IMR-90 (cell line): Measurements from ENCODE around the gene ADCK2. TPM values are rescaled to one million over a fixed set of nuclear protein-coding genes. Genes with fewer than 3 reads are reported as not detected.

Experiments used
- ATAC-seq: fragments of 200-7000 bp; cut with Tn5 transposase; 2 replicates; pipeline ENCODE4 v1.9.1; 2020; ENCODE audit warnings: low read depth, mild to moderate bottlenecking, moderate library complexity
- BruUV-seq: library from RNA; stranded (reverse); fragments of 400-500 nt; replicated peaks from 2 replicates; lab custom pipeline; 2021; lab: Mats Ljungman, UMichigan
- CTCF ChIA-PET: fragments of 300-600 bp; formaldehyde crosslinking; extraction: SDS; loops from one replicate; lab custom pipeline; 2021; ENCODE audit warnings: antibody characterized with exemption; lab: Yijun Ruan, JAX
- POLR2A ChIA-PET: fragments of 300-600 bp; sonication (Branson Sonifier 250); formaldehyde crosslinking; loops from one replicate; lab custom pipeline; 2022; ENCODE audit warnings: antibody characterized with exemption; ENCODE audit not compliant: unreplicated experiment; lab: Charles Lee
- DNase-seq: peaks from one replicate; pipeline ENCODE4 v3.0.0; 2013
- H2AFZ ChIP-seq: replicated peaks from 2 replicates; pipeline ENCODE3; 2013; ENCODE audit warnings: low read length, mild to moderate bottlenecking; ENCODE audit not compliant: poor library complexity
- H2AK5ac ChIP-seq: 2 replicates; pipeline ENCODE4 v1.6.1; 2013; ENCODE audit warnings: low read depth, low read length, inconsistent platforms
- H2AK9ac ChIP-seq: replicated peaks from 2 replicates; pipeline ENCODE3; 2013; ENCODE audit warnings: mild to moderate bottlenecking, low read depth, low read length, moderate library complexity; ENCODE audit not compliant: poor library complexity
- H2BK120ac ChIP-seq: 2 replicates; pipeline ENCODE4 v1.6.1; 2013; ENCODE audit warnings: low read depth, low read length, inconsistent platforms
- H2BK15ac ChIP-seq: 3 replicates; pipeline ENCODE4 v1.6.1; 2013; ENCODE audit warnings: low read depth, low read length, inconsistent platforms
- H2BK20ac ChIP-seq: 2 replicates; pipeline ENCODE4 v1.6.1; 2013; ENCODE audit warnings: low read depth, mild to moderate bottlenecking, inconsistent platforms, low read length, moderate library complexity
- H2BK5ac ChIP-seq: 2 replicates; pipeline ENCODE4 v1.6.1; 2013; ENCODE audit warnings: mild to moderate bottlenecking, low read depth, low read length, inconsistent platforms; ENCODE audit not compliant: poor library complexity, severe bottlenecking
- H3K14ac ChIP-seq: replicated peaks from 2 replicates; pipeline ENCODE4 v1.6.1; 2013; ENCODE audit warnings: low read depth, low read length, inconsistent platforms
- H3K18ac ChIP-seq: 2 replicates; pipeline ENCODE4 v1.6.1; 2013; ENCODE audit warnings: low read depth, low read length, control low read depth
- H3K23ac ChIP-seq: 2 replicates; pipeline ENCODE4 v1.6.1; 2013; ENCODE audit warnings: low read depth, low read length, inconsistent platforms
- H3K27ac ChIP-seq: 2 replicates; pipeline ENCODE4 v1.5.1; 2013; ENCODE audit warnings: mild to moderate bottlenecking, control low read depth, low read length; ENCODE audit not compliant: insufficient read depth
- H3K27me3 ChIP-seq: 2 replicates; pipeline ENCODE4 v1.6.1; 2013; ENCODE audit warnings: low read length; ENCODE audit not compliant: control insufficient read depth, insufficient read depth
- H3K36me3 ChIP-seq: 2 replicates; pipeline ENCODE4 v1.6.1; 2013; ENCODE audit warnings: low read length, mixed read lengths; ENCODE audit not compliant: control insufficient read depth, insufficient read depth
- H3K4ac ChIP-seq: 2 replicates; pipeline ENCODE4 v1.6.1; 2013; ENCODE audit warnings: low read depth, low read length, inconsistent platforms
- H3K4me1 ChIP-seq: 2 replicates; pipeline ENCODE4 v1.6.1; 2013; ENCODE audit warnings: low read length, mixed read lengths; ENCODE audit not compliant: control insufficient read depth, insufficient read depth
- H3K4me2 ChIP-seq: 2 replicates; pipeline ENCODE4 v1.6.1; 2013; ENCODE audit warnings: low read depth, mild to moderate bottlenecking, control low read depth, low read length, moderate library complexity
- H3K4me3 ChIP-seq: 2 replicates; pipeline ENCODE4 v1.5.1; 2013; ENCODE audit warnings: low read depth, mild to moderate bottlenecking, control low read depth, low read length, moderate library complexity; ENCODE audit not compliant: insufficient read depth
- H3K56ac ChIP-seq: 2 replicates; pipeline ENCODE4 v1.6.1; 2013; ENCODE audit warnings: low read length, inconsistent platforms; ENCODE audit not compliant: insufficient read depth; ENCODE audit errors: extremely low read depth
- H3K79me1 ChIP-seq, 2 experiments: 2 replicates each; pipeline ENCODE4 v1.6.1; 2013; ENCODE audit warnings: low read length in 2 of 2, inconsistent platforms in 1 of 2, low read depth in 1 of 2
- H3K9ac ChIP-seq: 2 replicates; pipeline ENCODE4 v1.6.1; 2013; ENCODE audit warnings: low read depth, low read length, control low read depth
- H3K9me1 ChIP-seq: 2 replicates; pipeline ENCODE4 v1.6.1; 2013; ENCODE audit warnings: low read length, inconsistent platforms; ENCODE audit not compliant: insufficient read depth
- H3K9me3 ChIP-seq: 2 replicates; pipeline ENCODE4 v1.6.1; 2013; ENCODE audit warnings: low read length; ENCODE audit not compliant: control insufficient read depth, insufficient read depth
- H4K20me1 ChIP-seq: 2 replicates; pipeline ENCODE4 v1.6.1; 2013; ENCODE audit warnings: low read length, inconsistent platforms; ENCODE audit not compliant: insufficient read depth
- H4K5ac ChIP-seq: 2 replicates; pipeline ENCODE4 v1.6.1; 2013; ENCODE audit warnings: mild to moderate bottlenecking, low read depth, low read length, control low read depth
- H4K8ac ChIP-seq, 2 experiments: 2 replicates each; pipeline ENCODE4 v1.6.1; 2013; ENCODE audit warnings: low read depth in 2 of 2, low read length in 2 of 2, control low read depth in 1 of 2, inconsistent platforms in 1 of 2
- H4K91ac ChIP-seq: 2 replicates; pipeline ENCODE4 v1.6.1; 2013; ENCODE audit warnings: low read depth, low read length, inconsistent platforms; ENCODE audit not compliant: insufficient read depth
- BHLHE40 ChIP-seq: fragments of 150-350 bp; IDR thresholded peaks from 2 replicates; pipeline ENCODE4 v1.6.1; 2016; ENCODE audit warnings: mild to moderate bottlenecking, low read depth, low read length
- CEBPB ChIP-seq: IDR thresholded peaks from 2 replicates; pipeline ENCODE4 v1.6.1; 2012; ENCODE audit warnings: low read depth, low read length, improper control_type of control experiment
- CHD1 ChIP-seq: IDR thresholded peaks from 2 replicates; pipeline ENCODE4 v1.6.1; 2012; ENCODE audit warnings: low read depth, low read length, improper control_type of control experiment
- CTCF ChIP-seq: conservative IDR thresholded peaks from 2 replicates; pipeline ENCODE4 v1.5.1; 2012; ENCODE audit warnings: mild to moderate bottlenecking, low read depth, low read length, improper control_type of control experiment
- FOS ChIP-seq: fragments of 150-350 bp; IDR thresholded peaks from 2 replicates; pipeline ENCODE4 v1.6.1; 2016; ENCODE audit warnings: low read depth, low read length
- MAFK ChIP-seq: IDR thresholded peaks from 2 replicates; pipeline ENCODE4 v1.6.1; 2012; ENCODE audit warnings: low read depth, low read length, improper control_type of control experiment
- MAZ ChIP-seq: IDR thresholded peaks from 2 replicates; pipeline ENCODE4 v1.6.1; 2012; ENCODE audit warnings: low read depth, mild to moderate bottlenecking, low read length, improper control_type of control experiment, moderate library complexity, borderline replicate concordance
- MXI1 ChIP-seq: IDR thresholded peaks from 2 replicates; pipeline ENCODE4 v1.6.1; 2012; ENCODE audit warnings: low read depth, mild to moderate bottlenecking, low read length, moderate library complexity, borderline replicate concordance
- NFE2L2 ChIP-seq: fragments of 150-350 bp; IDR thresholded peaks from 2 replicates; pipeline ENCODE4 v1.6.1; 2016; ENCODE audit warnings: low read depth, mild to moderate bottlenecking, low read length
- POLR2A ChIP-seq: IDR thresholded peaks from 2 replicates; pipeline ENCODE4 v1.6.1; 2012; ENCODE audit warnings: mild to moderate bottlenecking, low read depth, low read length
- RAD21 ChIP-seq: IDR thresholded peaks from 2 replicates; pipeline ENCODE4 v1.6.1; 2012; ENCODE audit warnings: low read length, improper control_type of control experiment
- RCOR1 ChIP-seq: IDR thresholded peaks from 2 replicates; pipeline ENCODE4 v1.6.1; 2012; ENCODE audit warnings: mild to moderate bottlenecking, low read length, improper control_type of control experiment; ENCODE audit not compliant: insufficient replicate concordance
- RFX5 ChIP-seq: IDR thresholded peaks from 2 replicates; pipeline ENCODE4 v1.8.0; 2012; ENCODE audit warnings: low read depth, mild to moderate bottlenecking, low read length, moderate library complexity
- SMC3 ChIP-seq: fragments of 150-350 bp; IDR thresholded peaks from 2 replicates; pipeline ENCODE4 v1.6.1; 2016; ENCODE audit warnings: low read depth, mild to moderate bottlenecking, antibody characterized with exemption, low read length, moderate library complexity
- WGBS, 2 experiments: methylation state at CpG; one replicate each; pipeline versions ENCODE4 v1.1.5 to v1.1.7; 2013; ENCODE audit warnings: missing lambda C conversion rate in 2 of 2; ENCODE audit not compliant: insufficient read length in 1 of 2; ENCODE audit errors: extremely low coverage in 2 of 2; 5-methylcytosine and 5-hydroxymethylcytosine counted together
- dilution Hi-C: fragments of 300-500 bp; cut with HindIII; formaldehyde crosslinking; loops from one replicate; pipeline ENCODE4 v1.14.3; 2018; ENCODE audit warnings: low sequenced_read_pairs; ENCODE audit not compliant: unreplicated experiment
- in situ Hi-C: fragments of 300-500 bp; cut with MboI; formaldehyde crosslinking; loops from 3 replicates; pipeline ENCODE4 v1.14.3; 2019; ENCODE audit warnings: low sequenced_read_pairs, inconsistent platforms, mixed read lengths
- intact Hi-C: fragments of 100-400 bp; cut with micrococcal nuclease; formaldehyde crosslinking; loops from 2 replicates; pipeline ENCODE4 v1.10.0; 2022
- polyA plus RNA-seq, 3 experiments: library from polyadenylated mRNA; depleted of rRNA; stranded (reverse); fragments of >200 nt; gene quantifications; 2 replicates each; pipeline ENCODE4 v1.2.3, GENCODE V29; 2012; ENCODE audit warnings: low replicate concordance in 1 of 3
- total RNA-seq: library from RNA; depleted of rRNA; stranded (reverse); fragments of >200 nt; gene quantifications from 2 replicates; pipeline ENCODE4 v1.2.3, GENCODE V29; 2012
- TF ChIP-seq, protein P1 (sequence below): fragments of 150-350 bp; IDR thresholded peaks from 2 replicates; pipeline ENCODE4 v1.6.1; 2016; ENCODE audit warnings: low read depth, mild to moderate bottlenecking, low read length, moderate library complexity, borderline replicate concordance
- TF ChIP-seq, protein P2 (sequence below): fragments of 150-350 bp; IDR thresholded peaks from 2 replicates; pipeline ENCODE4 v1.6.1; 2017; ENCODE audit warnings: mild to moderate bottlenecking, antibody characterized with exemption, low read length, low read depth

ADCK2 gene
- total and polyA plus RNA-seq, 2 of the 4 experiments (the other 2 are of a cell fraction), result 7.1 to 10.0 TPM

GRCh38 chr7:140681766-140682165 lies 9.0 kb downstream of the ADCK2 start:
- H3K23ac ChIP-seq, result no peak overlapping the region
- no peaks in the 10 kb centered on the region for H3K4me1 ChIP-seq
- no TSS peak for BruUV-seq
- no peak overlapping the region for H2BK20ac ChIP-seq
- H4K8ac ChIP-seq, result no peak overlapping the region
- ATAC-seq, result no peak
- H3K4me2 ChIP-seq, result no peak overlapping the region
- dilution Hi-C loops (no loop called here), in situ Hi-C loops (loop anchor here (10.0 kb wide), 1 partner anchor 853 kb away; no protein-coding TSS in a partner anchor), intact Hi-C loops (no loop called here)
- DNase-seq, result no peak
- no peak overlapping the region for H3K18ac ChIP-seq
- ChIA-PET CTCF (no interaction called here), POLR2A (no interaction called here)
- H3K36me3 ChIP-seq, result peaks cover 5% of the 10 kb centered on the region
- H3K9ac ChIP-seq, result no peak overlapping the region
- WGBS, 2 experiments, result 90% methylated on average over 2 of the region's 3 CpGs; no CpG with 5 or more reads in 1 of the 2 experiments
- no peak overlapping the region for H4K5ac ChIP-seq
- 0 out of 2 replicates have a peak, but pooled peaks cover 4% of the 10 kb centered on the region for H3K9me1 ChIP-seq
- H3K4ac ChIP-seq, result no peak overlapping the region
- no peaks in the 10 kb centered on the region for H3K9me3 ChIP-seq
- H3K27me3 ChIP-seq, result no peaks in the 10 kb centered on the region
- no peak overlapping the region for H2BK15ac ChIP-seq
- H2BK120ac ChIP-seq, result no peak overlapping the region
- H4K91ac ChIP-seq, result no peak overlapping the region
- H4K20me1 ChIP-seq, result no peaks in the 10 kb centered on the region
- H3K14ac ChIP-seq, result no peak overlapping the region
- H3K27ac ChIP-seq, result no peak overlapping the region
- TF ChIP-seq CTCF (no peak), RAD21 (no peak), CEBPB (no peak), CHD1 (no peak), MAZ (no peak), BHLHE40 (no peak), RFX5 (no peak), RCOR1 (no peak), SMC3 (no peak), FOS (no peak), POLR2A (no peak), MAFK (no peak), NFE2L2 (no peak), MXI1 (no peak)
- TF ChIP-seq, protein P1, sequence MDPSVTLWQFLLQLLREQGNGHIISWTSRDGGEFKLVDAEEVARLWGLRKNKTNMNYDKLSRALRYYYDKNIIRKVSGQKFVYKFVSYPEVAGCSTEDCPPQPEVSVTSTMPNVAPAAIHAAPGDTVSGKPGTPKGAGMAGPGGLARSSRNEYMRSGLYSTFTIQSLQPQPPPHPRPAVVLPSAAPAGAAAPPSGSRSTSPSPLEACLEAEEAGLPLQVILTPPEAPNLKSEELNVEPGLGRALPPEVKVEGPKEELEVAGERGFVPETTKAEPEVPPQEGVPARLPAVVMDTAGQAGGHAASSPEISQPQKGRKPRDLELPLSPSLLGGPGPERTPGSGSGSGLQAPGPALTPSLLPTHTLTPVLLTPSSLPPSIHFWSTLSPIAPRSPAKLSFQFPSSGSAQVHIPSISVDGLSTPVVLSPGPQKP, result no peak
- TF ChIP-seq, protein P2, sequence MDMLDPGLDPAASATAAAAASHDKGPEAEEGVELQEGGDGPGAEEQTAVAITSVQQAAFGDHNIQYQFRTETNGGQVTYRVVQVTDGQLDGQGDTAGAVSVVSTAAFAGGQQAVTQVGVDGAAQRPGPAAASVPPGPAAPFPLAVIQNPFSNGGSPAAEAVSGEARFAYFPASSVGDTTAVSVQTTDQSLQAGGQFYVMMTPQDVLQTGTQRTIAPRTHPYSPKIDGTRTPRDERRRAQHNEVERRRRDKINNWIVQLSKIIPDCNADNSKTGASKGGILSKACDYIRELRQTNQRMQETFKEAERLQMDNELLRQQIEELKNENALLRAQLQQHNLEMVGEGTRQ, result no peak
- H2AFZ ChIP-seq, result no peak overlapping the region
- H3K56ac ChIP-seq, result no peak overlapping the region
- H2AK5ac ChIP-seq, result no peak overlapping the region
- no peak overlapping the region for H2AK9ac ChIP-seq
- H3K4me3 ChIP-seq, result no peak overlapping the region
- no peaks in the 10 kb centered on the region for H3K79me1 ChIP-seq
- no peak overlapping the region for H2BK5ac ChIP-seq
